ENCODE results near the gene PPP1R7.

PPP1R7 gene

DNA sequence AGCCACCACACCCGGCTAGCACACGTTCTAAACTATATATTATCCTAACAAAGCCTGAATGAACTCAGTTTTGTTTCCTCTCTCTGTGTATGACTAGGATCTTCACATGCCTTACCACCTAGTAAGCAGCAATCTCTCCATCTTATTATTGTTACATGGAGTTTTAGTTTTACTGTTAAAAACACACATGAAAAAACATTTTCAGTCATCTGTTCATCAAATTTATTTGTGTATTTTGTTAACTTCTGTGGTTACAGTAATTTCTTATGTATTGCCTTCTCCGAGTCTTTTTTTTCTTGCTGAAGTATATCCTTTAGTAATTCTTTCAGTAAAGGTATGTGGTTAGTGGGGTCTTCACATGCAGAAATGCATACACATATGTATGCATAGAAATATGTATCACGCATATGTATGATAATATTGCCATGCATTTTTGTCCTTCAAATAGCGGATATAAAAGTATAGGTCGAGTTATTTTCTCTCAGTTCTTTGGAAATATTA is 69.6 kb downstream of the PPP1R7 start:
- TF ChIP-seq, protein P1, sequence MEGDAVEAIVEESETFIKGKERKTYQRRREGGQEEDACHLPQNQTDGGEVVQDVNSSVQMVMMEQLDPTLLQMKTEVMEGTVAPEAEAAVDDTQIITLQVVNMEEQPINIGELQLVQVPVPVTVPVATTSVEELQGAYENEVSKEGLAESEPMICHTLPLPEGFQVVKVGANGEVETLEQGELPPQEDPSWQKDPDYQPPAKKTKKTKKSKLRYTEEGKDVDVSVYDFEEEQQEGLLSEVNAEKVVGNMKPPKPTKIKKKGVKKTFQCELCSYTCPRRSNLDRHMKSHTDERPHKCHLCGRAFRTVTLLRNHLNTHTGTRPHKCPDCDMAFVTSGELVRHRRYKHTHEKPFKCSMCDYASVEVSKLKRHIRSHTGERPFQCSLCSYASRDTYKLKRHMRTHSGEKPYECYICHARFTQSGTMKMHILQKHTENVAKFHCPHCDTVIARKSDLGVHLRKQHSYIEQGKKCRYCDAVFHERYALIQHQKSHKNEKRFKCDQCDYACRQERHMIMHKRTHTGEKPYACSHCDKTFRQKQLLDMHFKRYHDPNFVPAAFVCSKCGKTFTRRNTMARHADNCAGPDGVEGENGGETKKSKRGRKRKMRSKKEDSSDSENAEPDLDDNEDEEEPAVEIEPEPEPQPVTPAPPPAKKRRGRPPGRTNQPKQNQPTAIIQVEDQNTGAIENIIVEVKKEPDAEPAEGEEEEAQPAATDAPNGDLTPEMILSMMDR (conservative IDR thresholded peaks at IDR 0.05; ENCODE audit: low read depth, low read length), result no peak
- Histone ChIP-seq H4K20me1 (ENCODE audit: insufficient read depth) (no peaks in the 10 kb centered on the region), H3K4me3 (IDR thresholded peaks at IDR 0.05; ENCODE audit: insufficient read depth, low read depth, low read length) (no peak overlapping the region), H3K4me1 (ENCODE audit: low read depth, poor library complexity, severe bottlenecking) (no peaks in the 10 kb centered on the region), H3K79me2 (ENCODE audit: insufficient read depth, low read depth) (no peaks in the 10 kb centered on the region), H3K27ac (no peak overlapping the region), H3K27me3 (ENCODE audit: insufficient read depth, low read depth) (peaks cover 2% of the 10 kb centered on the region; the same call in 1 of the 2 replicates), H2AFZ (ENCODE audit: low read depth) (no peak overlapping the region), H3K36me3 (ENCODE audit: insufficient read depth) (no peaks in the 10 kb centered on the region), H3K9ac (no peak overlapping the region), H3K4me2 (no peak overlapping the region; the same call in 1 of the 2 replicates)

DNA sequence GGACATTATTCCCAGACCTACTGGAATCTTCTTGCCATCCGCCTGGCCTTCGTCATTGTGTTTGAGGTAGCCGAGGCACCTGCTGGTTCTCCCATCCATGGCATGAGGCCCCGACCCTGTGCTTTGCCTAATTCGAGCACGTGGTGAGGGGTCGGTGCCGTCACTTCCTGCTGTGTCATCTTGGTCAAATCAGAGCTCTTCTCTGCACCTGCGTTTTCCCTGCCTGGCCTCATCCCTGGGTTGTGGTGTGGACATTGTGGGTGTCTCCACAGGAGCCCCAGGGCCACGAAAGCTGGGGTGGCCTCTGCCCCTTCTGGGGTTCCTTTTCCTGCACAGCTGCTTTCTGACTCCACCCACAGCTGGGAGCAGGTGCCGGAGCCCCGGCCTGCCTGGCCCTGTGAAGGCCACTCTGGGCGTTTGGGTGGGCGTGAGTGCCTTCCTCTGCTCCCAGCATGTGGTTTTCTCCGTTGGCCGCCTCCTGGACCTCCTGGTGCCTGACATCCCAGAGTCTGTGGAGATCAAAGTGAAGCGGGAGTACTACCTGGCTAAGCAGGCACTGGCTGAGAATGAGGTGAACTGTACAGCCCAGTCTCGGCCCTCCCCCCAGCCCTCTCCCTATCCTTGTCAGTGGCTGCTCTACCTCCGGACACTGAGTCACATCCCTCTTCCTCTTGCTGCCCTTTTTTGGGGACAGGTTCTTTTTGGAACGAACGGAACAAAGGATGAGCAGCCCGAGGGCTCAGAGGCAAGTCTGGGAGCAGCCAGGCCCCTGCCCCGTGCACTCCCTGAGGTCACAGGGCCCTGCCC is 73.1 kb downstream of the PPP1R7 start:
- TF ChIP-seq, protein P1 (conservative IDR thresholded peaks at IDR 0.05; ENCODE audit: low read depth, low read length), result no peak
- H3K4me1 ChIP-seq (ENCODE audit: low read depth, poor library complexity, severe bottlenecking), result no peaks in the 10 kb centered on the region
- no peak overlapping the region for H3K9ac ChIP-seq
- no peaks in the 10 kb centered on the region for H4K20me1 ChIP-seq (ENCODE audit: insufficient read depth)
- no peaks in the 10 kb centered on the region for H3K36me3 ChIP-seq (ENCODE audit: insufficient read depth)
- H2AFZ ChIP-seq (ENCODE audit: low read depth), result no peak overlapping the region
- H3K27ac ChIP-seq, result no peak overlapping the region
- no peaks in the 10 kb centered on the region for H3K27me3 ChIP-seq (ENCODE audit: insufficient read depth, low read depth)
- no peaks in the 10 kb centered on the region for H3K79me2 ChIP-seq (ENCODE audit: insufficient read depth, low read depth)
- H3K4me2 ChIP-seq, result no peak overlapping the region
- H3K4me3 ChIP-seq (IDR thresholded peaks at IDR 0.05; ENCODE audit: insufficient read depth, low read depth, low read length), result no peak overlapping the region

DNA sequence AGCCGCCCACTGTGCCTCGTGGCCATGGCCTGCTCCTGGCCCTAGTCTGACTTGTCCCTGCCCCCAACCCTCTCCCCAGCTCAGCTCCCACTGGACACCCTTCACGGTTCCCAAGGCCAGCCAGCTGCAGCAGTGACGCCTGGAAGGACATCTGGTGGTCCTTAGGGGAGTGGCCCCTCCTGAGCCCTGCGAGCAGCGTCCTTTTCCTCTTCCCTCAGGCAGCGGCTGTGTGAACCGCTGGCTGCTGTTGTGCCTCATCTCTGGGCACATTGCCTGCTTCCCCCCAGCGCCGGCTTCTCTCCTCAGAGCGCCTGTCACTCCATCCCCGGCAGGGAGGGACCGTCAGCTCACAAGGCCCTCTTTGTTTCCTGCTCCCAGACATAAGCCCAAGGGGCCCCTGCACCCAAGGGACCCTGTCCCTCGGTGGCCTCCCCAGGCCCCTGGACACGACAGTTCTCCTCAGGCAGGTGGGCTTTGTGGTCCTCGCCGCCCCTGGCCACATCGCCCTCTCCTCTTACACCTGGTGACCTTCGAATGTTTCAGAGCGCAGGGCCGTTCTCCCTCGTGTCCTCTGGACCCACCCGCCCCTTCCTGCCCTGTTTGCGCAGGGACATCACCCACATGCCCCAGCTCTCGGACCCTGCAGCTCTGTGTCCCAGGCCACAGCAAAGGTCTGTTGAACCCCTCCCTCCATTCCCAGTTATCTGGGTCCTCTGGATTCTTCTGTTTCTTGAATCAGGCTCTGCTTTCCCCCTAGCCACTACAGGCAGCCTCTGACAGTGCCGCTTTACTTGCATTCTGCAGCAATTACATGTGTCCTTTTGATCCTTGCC is 74.0 kb downstream of the PPP1R7 start:
- H3K4me3 ChIP-seq (IDR thresholded peaks at IDR 0.05; ENCODE audit: insufficient read depth, low read depth, low read length), result no peak overlapping the region
- H3K79me2 ChIP-seq (ENCODE audit: insufficient read depth, low read depth), result no peaks in the 10 kb centered on the region
- H3K4me1 ChIP-seq (ENCODE audit: low read depth, poor library complexity, severe bottlenecking), result no peaks in the 10 kb centered on the region
- no peak overlapping the region for H3K27ac ChIP-seq
- no peaks in the 10 kb centered on the region; the same call in 1 of the 2 replicates for H3K36me3 ChIP-seq (ENCODE audit: insufficient read depth)
- no peak overlapping the region for H2AFZ ChIP-seq (ENCODE audit: low read depth)
- H3K4me2 ChIP-seq, result no peak overlapping the region
- TF ChIP-seq, protein P1 (conservative IDR thresholded peaks at IDR 0.05; ENCODE audit: low read depth, low read length), result no peak
- H4K20me1 ChIP-seq (ENCODE audit: insufficient read depth), result no peaks in the 10 kb centered on the region
- no peaks in the 10 kb centered on the region for H3K27me3 ChIP-seq (ENCODE audit: insufficient read depth, low read depth)
- no peak overlapping the region for H3K9ac ChIP-seq

DNA sequence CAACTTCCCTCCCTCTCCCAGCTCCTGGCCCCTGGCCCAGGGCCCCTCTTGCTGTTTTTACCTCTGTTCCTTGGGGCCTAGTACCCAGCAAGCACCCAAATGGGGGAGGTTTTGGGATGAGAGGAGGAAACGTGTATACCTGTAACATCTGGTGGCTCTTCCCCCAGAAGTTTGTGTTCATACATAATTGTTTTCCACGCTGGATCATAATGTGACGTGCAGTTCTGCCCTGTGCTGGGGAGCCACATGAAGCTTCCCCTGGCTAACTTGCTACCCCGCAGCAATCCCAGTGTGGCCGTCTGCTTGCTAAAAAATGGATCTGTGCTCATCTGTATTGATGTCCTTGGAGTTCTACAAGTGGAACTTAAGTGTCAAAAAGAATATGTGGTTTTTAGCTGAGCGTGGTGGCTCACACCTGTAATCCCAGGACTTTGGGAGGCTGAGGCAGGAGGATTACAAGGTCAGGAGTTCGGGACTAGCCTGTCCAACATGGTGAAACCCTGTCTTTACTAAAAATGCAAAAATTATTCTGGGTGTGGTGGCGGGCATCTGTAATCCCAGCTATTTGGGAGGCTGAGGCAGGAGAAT is 74.7 kb downstream of the PPP1R7 start:
- TF ChIP-seq, protein P1 (conservative IDR thresholded peaks at IDR 0.05; ENCODE audit: low read depth, low read length), result no peak
- Histone ChIP-seq H3K27me3 (ENCODE audit: insufficient read depth, low read depth) (no peaks in the 10 kb centered on the region), H4K20me1 (ENCODE audit: insufficient read depth) (no peaks in the 10 kb centered on the region), H3K27ac (no peak overlapping the region), H3K36me3 (ENCODE audit: insufficient read depth) (peaks cover under 1% of the 10 kb centered on the region; the same call in 1 of the 2 replicates), H2AFZ (ENCODE audit: low read depth) (no peak overlapping the region), H3K4me3 (IDR thresholded peaks at IDR 0.05; ENCODE audit: insufficient read depth, low read depth, low read length) (no peak overlapping the region), H3K4me2 (no peak overlapping the region), H3K4me1 (ENCODE audit: low read depth, poor library complexity, severe bottlenecking) (no peaks in the 10 kb centered on the region), H3K9ac (no peak overlapping the region), H3K79me2 (ENCODE audit: insufficient read depth, low read depth) (no peaks in the 10 kb centered on the region)
